Measurements from ENCODE around the gene MPRIP.

The MPRIP gene

GRCh38 chr17:17041571-17042383, 480 bp upstream of the MPRIP start:
- ChIA-PET CTCF (interaction anchor here (0.9 to 1.0 kb wide), 3 partner anchors 13 to 41 kb away, joined by 3 read pairs; no protein-coding TSS in a partner anchor), POLR2A (interaction anchor here (0.7 to 2.1 kb wide), 5 partner anchors 14 to 40 kb away, joined by 3 to 11 read pairs (median 4); no protein-coding TSS in a partner anchor)
- H3K36me3 ChIP-seq (ENCODE audit: control insufficient read depth in 2 of 2, insufficient read depth in 1 of 2, low read length in 2 of 2): no peaks in the 10 kb centered on the region
- H3K27ac ChIP-seq (ENCODE audit: extremely low read depth, low read depth, low read length): no peak overlapping the region; the same call in 1 of the 2 replicates
- peak overlapping the region; percentile 49 for H3K4me3 ChIP-seq (ENCODE audit: low read depth, low read length)
- H3K4me1 ChIP-seq (ENCODE audit: control insufficient read depth, insufficient read depth, low read length): peaks cover 19% of the 10 kb centered on the region
- no peaks in the 10 kb centered on the region for H3K9me3 ChIP-seq (ENCODE audit: control insufficient read depth, insufficient read depth, low read depth, low read length)
- TF ChIP-seq, protein P1, sequence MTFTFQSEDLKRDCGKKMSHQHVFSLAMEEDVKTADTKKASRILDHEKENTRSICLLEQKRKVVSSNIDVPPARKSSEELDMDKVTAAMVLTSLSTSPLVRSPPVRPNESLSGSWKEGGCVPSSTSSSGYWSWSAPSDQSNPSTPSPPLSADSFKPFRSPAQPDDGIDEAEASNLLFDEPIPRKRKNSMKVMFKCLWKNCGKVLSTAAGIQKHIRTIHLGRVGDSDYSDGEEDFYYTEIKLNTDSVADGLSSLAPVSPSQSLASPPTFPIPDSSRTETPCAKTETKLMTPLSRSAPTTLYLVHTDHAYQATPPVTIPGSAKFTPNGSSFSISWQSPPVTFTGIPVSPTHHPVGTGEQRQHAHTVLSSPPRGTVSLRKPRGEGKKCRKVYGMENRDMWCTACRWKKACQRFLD (tag by site-specific recombination; IDR thresholded peaks at IDR 0.05): peak; percentile 86
- TF ChIP-seq ZNF398 (tag by site-specific recombination; IDR thresholded peaks at IDR 0.05) (0 out of 2 replicates have a peak, but pooled peaks have one; percentile 23), ZNF48 (tag by site-specific recombination; IDR thresholded peaks at IDR 0.05) (no peak), ZIC2 (tag by site-specific recombination; IDR thresholded peaks at IDR 0.05) (no peak), GLIS2 (tag by site-specific recombination; IDR thresholded peaks at IDR 0.05) (peak; percentile 77), SP2 (tag by site-specific recombination; IDR thresholded peaks at IDR 0.05) (peak; percentile 89), ZNF560 (tag by site-specific recombination; IDR thresholded peaks at IDR 0.05; ENCODE audit: borderline replicate concordance) (no peak), ZNF629 (tag by site-specific recombination; IDR thresholded peaks at IDR 0.05) (peak; percentile 51; the same call in 1 of the 2 replicates), PBX3 (CRISPR knock-in tag; IDR thresholded peaks at IDR 0.05) (peak; percentile 98), ZNF157 (tag by site-specific recombination; IDR thresholded peaks at IDR 0.05) (0 out of 2 replicates have a peak, but pooled peaks have one; percentile 12), WT1 (tag by site-specific recombination; IDR thresholded peaks at IDR 0.05) (no peak), ZBTB10 (tag by site-specific recombination; IDR thresholded peaks at IDR 0.05) (peak; percentile 69), ZEB2 (tag by site-specific recombination; IDR thresholded peaks at IDR 0.05) (peak; percentile 58; the same call in 1 of the 2 replicates), YY1 (tag by site-specific recombination; IDR thresholded peaks at IDR 0.05) (0 out of 2 replicates have a peak, but pooled peaks have one; percentile 15), ZSCAN5A (tag by site-specific recombination; IDR thresholded peaks at IDR 0.05) (no peak), BCL11B (tag by site-specific recombination; IDR thresholded peaks at IDR 0.05; ENCODE audit: low read depth) (no peak), ZFP69B (tag by site-specific recombination; IDR thresholded peaks at IDR 0.05) (no peak)
- TF ChIP-seq, protein P2, sequence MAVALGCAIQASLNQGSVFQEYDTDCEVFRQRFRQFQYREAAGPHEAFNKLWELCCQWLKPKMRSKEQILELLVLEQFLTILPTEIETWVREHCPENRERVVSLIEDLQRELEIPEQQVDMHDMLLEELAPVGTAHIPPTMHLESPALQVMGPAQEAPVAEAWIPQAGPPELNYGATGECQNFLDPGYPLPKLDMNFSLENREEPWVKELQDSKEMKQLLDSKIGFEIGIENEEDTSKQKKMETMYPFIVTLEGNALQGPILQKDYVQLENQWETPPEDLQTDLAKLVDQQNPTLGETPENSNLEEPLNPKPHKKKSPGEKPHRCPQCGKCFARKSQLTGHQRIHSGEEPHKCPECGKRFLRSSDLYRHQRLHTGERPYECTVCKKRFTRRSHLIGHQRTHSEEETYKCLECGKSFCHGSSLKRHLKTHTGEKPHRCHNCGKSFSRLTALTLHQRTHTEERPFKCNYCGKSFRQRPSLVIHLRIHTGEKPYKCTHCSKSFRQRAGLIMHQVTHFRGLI (tag by site-specific recombination; IDR thresholded peaks at IDR 0.05): 0 out of 2 replicates have a peak, but pooled peaks have one; percentile 18
- TF ChIP-seq, protein P3, sequence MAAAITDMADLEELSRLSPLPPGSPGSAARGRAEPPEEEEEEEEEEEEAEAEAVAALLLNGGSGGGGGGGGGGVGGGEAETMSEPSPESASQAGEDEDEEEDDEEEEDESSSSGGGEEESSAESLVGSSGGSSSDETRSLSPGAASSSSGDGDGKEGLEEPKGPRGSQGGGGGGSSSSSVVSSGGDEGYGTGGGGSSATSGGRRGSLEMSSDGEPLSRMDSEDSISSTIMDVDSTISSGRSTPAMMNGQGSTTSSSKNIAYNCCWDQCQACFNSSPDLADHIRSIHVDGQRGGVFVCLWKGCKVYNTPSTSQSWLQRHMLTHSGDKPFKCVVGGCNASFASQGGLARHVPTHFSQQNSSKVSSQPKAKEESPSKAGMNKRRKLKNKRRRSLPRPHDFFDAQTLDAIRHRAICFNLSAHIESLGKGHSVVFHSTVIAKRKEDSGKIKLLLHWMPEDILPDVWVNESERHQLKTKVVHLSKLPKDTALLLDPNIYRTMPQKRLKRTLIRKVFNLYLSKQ (tag by site-specific recombination; IDR thresholded peaks at IDR 0.05; ENCODE audit: borderline replicate concordance): no peak
- TF ChIP-seq, protein P4, sequence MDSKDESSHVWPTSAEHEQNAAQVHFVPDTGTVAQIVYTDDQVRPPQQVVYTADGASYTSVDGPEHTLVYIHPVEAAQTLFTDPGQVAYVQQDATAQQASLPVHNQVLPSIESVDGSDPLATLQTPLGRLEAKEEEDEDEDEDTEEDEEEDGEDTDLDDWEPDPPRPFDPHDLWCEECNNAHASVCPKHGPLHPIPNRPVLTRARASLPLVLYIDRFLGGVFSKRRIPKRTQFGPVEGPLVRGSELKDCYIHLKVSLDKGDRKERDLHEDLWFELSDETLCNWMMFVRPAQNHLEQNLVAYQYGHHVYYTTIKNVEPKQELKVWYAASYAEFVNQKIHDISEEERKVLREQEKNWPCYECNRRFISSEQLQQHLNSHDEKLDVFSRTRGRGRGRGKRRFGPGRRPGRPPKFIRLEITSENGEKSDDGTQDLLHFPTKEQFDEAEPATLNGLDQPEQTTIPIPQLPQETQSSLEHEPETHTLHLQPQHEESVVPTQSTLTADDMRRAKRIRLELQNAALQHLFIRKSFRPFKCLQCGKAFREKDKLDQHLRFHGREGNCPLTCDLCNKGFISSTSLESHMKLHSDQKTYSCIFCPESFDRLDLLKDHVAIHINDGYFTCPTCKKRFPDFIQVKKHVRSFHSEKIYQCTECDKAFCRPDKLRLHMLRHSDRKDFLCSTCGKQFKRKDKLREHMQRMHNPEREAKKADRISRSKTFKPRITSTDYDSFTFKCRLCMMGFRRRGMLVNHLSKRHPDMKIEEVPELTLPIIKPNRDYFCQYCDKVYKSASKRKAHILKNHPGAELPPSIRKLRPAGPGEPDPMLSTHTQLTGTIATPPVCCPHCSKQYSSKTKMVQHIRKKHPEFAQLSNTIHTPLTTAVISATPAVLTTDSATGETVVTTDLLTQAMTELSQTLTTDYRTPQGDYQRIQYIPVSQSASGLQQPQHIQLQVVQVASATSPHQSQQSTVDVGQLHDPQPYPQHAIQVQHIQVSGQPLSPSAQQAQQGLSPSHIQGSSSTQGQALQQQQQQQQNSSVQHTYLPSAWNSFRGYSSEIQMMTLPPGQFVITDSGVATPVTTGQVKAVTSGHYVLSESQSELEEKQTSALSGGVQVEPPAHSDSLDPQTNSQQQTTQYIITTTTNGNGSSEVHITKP (tag by site-specific recombination; IDR thresholded peaks at IDR 0.05): peak; percentile 77
